Measurements from ENCODE around the gene HSPA12B. TPM values are rescaled to one million over a fixed set of nuclear protein-coding genes. Genes with fewer than 3 reads are reported as not detected.

HSPA12B gene
- total RNA-seq, 1 experiment from 2014 or later: 0.03 TPM

- DNase-seq: no peak
- Histone ChIP-seq H3K36me3 (no peaks in the 10 kb centered on the region), H3K4me3 (no peak overlapping the region), H3K9me3 (no peaks in the 10 kb centered on the region), H3K27me3 (no peaks in the 10 kb centered on the region)
These were observed 32.8 kb downstream of the HSPA12B start for GRCh38 chr20:3765171-3765882.

GRCh38 chr20:3766422-3767109, 34.1 kb downstream of the HSPA12B start:
- no peaks in the 10 kb centered on the region for H3K36me3 ChIP-seq
- H3K9me3 ChIP-seq: no peaks in the 10 kb centered on the region
- no peaks in the 10 kb centered on the region for H3K27me3 ChIP-seq
- no peak for DNase-seq
- peak overlapping the region; percentile 77 for H3K4me3 ChIP-seq

- Histone ChIP-seq H3K9me3 (no peaks in the 10 kb centered on the region), H3K36me3 (no peaks in the 10 kb centered on the region), H3K27me3 (no peaks in the 10 kb centered on the region), H3K4me3 (peak overlapping the region; percentile 77)
- no peak for DNase-seq
These were observed 34.6 kb downstream of the HSPA12B start for GRCh38 chr20:3767110-3767426.

GRCh38 chr20:3767427-3768341, 35.2 kb downstream of the HSPA12B start, which contains the start of gene ADISSP:
Gene ADISSP, minus strand, starts transcription at chr20:3767753. Its CDS starts 7,653 bp downstream, at chr20:3760100.
- Histone ChIP-seq H3K27me3 (no peaks in the 10 kb centered on the region), H3K36me3 (no peaks in the 10 kb centered on the region), H3K9me3 (no peaks in the 10 kb centered on the region), H3K4me3 (peak within 1 kb of the TSS; percentile 77)
- peak; percentile 98 for DNase-seq

- Histone ChIP-seq H3K36me3 (no peaks in the 10 kb centered on the region), H3K4me3 (peak overlapping the region; percentile 77), H3K9me3 (no peaks in the 10 kb centered on the region), H3K27me3 (no peaks in the 10 kb centered on the region)
- DNase-seq: peak; percentile 76
These were observed 36.1 kb downstream of the HSPA12B start for GRCh38 chr20:3768342-3769130.

GRCh38 chr20:3771552-3772058, 39.1 kb downstream of the HSPA12B start:
- Histone ChIP-seq H3K36me3 (no peaks in the 10 kb centered on the region), H3K9me3 (no peaks in the 10 kb centered on the region), H3K27me3 (no peaks in the 10 kb centered on the region), H3K4me3 (no peak overlapping the region)
- DNase-seq: no peak

GRCh38 chr20:3775457-3776108, 43.1 kb downstream of the HSPA12B start:
- Histone ChIP-seq H3K36me3 (no peaks in the 10 kb centered on the region), H3K9me3 (no peaks in the 10 kb centered on the region), H3K4me3 (no peak overlapping the region), H3K27me3 (no peaks in the 10 kb centered on the region)
- DNase-seq: no peak

- Histone ChIP-seq H3K27me3 (no peaks in the 10 kb centered on the region), H3K9me3 (no peaks in the 10 kb centered on the region)
- no peak for DNase-seq
These were observed 44.9 kb downstream of the HSPA12B start for GRCh38 chr20:3777381-3777715.

GRCh38 chr20:3777716-3778629, 45.5 kb downstream of the HSPA12B start:
- no peaks in the 10 kb centered on the region for H3K27me3 ChIP-seq
- no peaks in the 10 kb centered on the region for H3K9me3 ChIP-seq
- no peak for DNase-seq
- no peak overlapping the region for H3K4me3 ChIP-seq
- H3K36me3 ChIP-seq: peaks cover 5% of the 10 kb centered on the region; the same call in 1 of the 2 replicates

More at GRCh38 chr20:3777381-3777715, 44.9 kb downstream of the HSPA12B start:
- Histone ChIP-seq H3K36me3 (peaks cover 5% of the 10 kb centered on the region; the same call in 1 of the 2 replicates), H3K4me3 (no peak overlapping the region)

- Histone ChIP-seq H3K4me3 (no peak overlapping the region), H3K9me3 (no peaks in the 10 kb centered on the region), H3K27me3 (no peaks in the 10 kb centered on the region), H3K36me3 (peaks cover 5% of the 10 kb centered on the region; the same call in 1 of the 2 replicates)
- DNase-seq: no peak
These were observed 46.5 kb downstream of the HSPA12B start for GRCh38 chr20:3778976-3779375.

- Histone ChIP-seq H3K27me3 (no peaks in the 10 kb centered on the region), H3K4me3 (peak within 1 kb of the TSS; percentile 46), H3K9me3 (no peaks in the 10 kb centered on the region), H3K36me3 (peaks cover 14% of the 10 kb centered on the region)
- peak; percentile 80 for DNase-seq
These were observed 48.8 kb downstream of the HSPA12B start, which contains the start of gene SPEF1 for GRCh38 chr20:3781153-3781910. Gene SPEF1, minus strand, starts transcription at chr20:3781448. Its CDS starts 161 bp downstream, at chr20:3781287.

GRCh38 chr20:3782597-3782996, 50.1 kb downstream of the HSPA12B start:
- no peak for DNase-seq
- no peaks in the 10 kb centered on the region for H3K27me3 ChIP-seq
- H3K36me3 ChIP-seq: peaks cover 14% of the 10 kb centered on the region
- no peaks in the 10 kb centered on the region for H3K9me3 ChIP-seq
- H3K4me3 ChIP-seq: no peak overlapping the region

GRCh38 chr20:3783068-3783489, 50.6 kb downstream of the HSPA12B start:
- Histone ChIP-seq H3K36me3 (peaks cover 14% of the 10 kb centered on the region), H3K9me3 (no peaks in the 10 kb centered on the region), H3K4me3 (no peak overlapping the region), H3K27me3 (no peaks in the 10 kb centered on the region)
- DNase-seq: no peak

GRCh38 chr20:3783511-3784195, 51.2 kb downstream of the HSPA12B start:
- no peaks in the 10 kb centered on the region for H3K9me3 ChIP-seq
- H3K4me3 ChIP-seq: no peak overlapping the region
- no peak for DNase-seq
- H3K27me3 ChIP-seq: no peaks in the 10 kb centered on the region
- H3K36me3 ChIP-seq: peaks cover 14% of the 10 kb centered on the region
